HG03066 (cell line): ENCODE measurements around the gene GRK6.

Experiments used
- ATAC-seq: cut with Tn5 transposase; IDR thresholded peaks from one replicate; pipeline ENCODE4 v1.9.1; 2021; ENCODE audit warnings: low read depth; ENCODE audit not compliant: unreplicated experiment

GRK6 gene

DNA sequence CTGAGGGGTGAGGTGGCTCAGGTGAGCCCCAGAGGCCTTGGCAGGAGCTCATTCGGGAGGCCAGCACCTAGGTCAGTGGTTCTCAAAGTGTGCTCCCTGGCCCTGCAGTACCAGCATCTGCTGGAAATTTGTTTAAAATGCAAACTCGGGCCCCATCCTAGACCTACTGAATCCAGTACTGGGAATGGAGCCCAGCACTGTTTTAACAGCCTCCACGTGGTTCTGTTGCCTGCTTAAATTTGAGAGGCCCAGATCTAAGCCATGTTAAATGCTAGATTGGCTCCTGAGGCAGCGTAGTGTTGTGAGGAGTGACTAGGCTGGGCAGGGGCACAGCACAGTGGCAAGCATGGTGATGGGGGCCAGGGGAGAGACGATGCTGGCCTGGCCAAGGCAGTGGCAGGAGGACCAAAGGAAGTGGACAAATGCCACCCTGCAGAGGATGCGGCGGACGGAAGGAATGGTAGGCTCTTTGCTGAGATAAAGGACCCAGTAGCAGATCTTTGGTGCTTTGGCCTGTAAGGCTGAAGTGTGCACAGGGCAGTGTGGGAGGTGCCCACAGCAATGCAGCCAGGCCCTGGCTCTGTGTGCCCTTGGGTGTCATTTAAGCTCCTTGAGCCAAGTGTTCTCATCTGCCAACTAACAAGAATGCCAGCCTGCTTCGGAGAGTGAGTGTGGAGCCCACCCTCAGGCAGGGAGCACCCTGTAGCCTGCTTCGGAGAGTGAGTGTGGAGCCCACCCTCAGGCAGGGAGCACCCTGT is 24.4 kb downstream of the GRK6 start:
- no peak for ATAC-seq

DNA sequence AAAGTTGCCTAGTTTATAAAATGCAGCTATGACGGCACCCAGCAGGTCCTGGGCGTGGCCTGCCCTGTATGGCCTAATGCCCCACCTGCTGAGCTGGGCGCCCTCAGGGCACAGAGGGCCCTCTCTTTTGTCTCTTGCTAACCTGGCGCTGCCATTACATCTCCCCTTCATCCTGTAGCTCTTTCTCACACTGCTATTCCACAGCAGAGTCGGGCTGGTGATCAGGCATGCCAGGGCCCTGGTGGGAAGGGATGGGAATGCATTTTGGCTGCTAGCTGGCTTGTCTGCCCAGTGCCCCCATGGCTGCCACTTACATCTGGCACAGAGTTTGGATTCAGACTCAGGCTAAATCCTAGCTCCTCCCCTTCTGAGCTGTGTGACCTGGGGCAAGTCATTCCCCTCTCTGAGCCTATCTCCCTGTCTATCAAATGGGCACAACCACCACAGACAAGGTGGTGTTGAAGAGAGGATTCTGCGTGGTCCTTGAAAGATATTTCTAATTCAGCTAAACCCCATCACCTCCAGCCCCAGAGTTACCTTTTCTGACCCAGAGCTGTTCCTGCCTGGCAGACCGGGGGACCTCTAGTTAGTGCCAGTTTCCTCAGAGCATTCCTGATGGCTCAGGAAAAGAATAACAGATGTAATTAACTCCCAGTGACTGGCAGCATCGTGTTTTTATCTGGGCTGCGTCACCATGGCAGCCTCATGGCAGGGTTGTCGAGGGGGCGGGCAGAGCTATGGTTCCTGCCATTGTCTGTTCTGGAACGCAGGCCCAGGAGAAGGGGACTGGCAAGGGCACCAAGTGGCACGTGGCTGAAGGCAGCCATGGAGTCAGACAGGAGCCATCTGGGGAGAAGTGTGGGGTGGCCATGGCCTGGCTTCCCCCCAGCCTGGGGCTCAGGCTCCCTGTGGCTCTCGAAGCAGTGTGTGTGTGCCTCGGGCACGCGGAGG is 26.5 kb downstream of the GRK6 start:
- ATAC-seq = no peak

DNA sequence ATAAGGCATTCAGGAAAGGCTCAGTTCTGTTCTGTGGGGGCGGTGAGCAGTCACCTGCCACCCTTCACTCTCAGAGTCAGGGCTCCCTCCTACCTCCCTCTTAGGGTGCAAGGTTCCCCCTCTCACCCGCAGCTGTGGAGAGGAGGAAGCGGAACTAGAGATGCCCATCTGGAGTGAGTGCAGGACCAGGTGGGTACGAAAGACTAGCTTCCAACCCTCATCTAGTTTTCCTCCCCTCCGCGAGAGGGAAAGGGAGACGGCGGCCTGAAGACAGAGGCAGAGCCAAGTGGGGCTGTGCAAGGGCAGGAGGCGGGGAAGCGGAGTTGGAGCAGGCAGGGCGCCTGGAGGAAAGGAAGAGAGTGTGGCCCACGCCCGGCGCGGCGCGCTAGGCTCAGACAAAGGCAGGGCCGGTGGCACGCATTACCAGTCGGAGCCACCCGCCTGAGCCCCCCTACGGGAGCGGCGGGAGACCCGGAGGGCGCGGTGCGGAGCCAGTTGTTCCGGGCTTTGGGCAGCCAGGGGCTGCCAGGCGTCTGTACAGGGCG is 27.4 kb downstream of the GRK6 start:
- no peak for ATAC-seq

DNA sequence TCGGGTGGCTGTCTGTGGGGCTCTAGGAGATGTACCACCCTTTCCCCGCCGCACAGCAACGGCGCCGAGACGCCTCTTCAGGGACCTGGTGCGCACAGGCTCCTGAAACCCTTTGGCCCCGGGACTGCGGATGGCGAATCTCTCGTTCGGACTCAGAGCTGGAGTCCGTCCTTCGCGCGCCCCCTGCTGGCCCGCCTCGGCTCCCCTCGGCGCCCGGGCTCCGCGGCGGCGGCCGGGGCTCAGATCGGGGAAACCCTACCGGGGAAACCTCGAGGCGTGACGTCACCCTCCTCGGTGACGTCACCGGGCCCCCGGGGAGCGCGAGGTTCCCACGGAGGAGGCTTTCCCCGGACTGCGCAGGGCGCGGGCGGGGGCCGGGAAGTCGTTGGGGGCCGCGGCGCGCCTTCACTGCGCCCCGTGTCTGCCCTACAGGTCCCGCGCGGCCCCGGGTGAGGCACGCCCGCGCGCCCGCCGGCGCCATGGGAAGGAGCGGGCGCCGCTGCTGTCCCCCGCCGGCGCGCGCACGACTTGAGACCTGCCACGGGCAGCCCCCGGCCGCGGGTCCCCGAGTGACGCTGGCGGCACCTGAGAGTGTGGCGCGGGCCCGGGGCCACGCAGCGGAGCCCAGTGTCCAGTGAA is 28.0 kb downstream of the GRK6 start:
- peak; percentile 45 for ATAC-seq

DNA sequence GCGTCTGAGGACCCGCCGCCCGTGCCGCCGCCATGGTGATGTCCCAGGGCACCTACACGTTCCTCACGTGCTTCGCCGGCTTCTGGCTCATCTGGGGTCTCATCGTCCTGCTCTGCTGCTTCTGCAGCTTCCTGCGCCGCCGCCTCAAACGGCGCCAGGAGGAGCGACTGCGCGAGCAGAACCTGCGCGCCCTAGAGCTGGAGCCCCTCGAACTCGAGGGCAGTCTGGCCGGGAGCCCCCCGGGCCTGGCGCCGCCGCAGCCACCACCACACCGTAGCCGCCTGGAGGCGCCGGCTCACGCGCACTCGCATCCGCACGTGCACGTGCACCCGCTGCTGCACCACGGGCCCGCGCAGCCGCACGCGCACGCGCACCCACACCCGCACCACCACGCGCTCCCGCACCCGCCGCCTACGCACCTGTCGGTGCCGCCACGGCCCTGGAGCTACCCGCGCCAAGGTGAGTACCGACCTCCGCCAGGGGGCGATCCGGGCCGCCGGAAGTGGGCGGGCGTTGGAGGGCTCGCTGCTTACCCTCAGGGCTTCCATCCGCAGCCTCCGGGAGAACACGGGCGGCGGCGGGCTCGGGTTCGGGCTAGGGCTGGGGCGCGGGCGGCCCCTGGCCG is 28.7 kb downstream of the GRK6 start:
- ATAC-seq = peak; percentile 46

DNA sequence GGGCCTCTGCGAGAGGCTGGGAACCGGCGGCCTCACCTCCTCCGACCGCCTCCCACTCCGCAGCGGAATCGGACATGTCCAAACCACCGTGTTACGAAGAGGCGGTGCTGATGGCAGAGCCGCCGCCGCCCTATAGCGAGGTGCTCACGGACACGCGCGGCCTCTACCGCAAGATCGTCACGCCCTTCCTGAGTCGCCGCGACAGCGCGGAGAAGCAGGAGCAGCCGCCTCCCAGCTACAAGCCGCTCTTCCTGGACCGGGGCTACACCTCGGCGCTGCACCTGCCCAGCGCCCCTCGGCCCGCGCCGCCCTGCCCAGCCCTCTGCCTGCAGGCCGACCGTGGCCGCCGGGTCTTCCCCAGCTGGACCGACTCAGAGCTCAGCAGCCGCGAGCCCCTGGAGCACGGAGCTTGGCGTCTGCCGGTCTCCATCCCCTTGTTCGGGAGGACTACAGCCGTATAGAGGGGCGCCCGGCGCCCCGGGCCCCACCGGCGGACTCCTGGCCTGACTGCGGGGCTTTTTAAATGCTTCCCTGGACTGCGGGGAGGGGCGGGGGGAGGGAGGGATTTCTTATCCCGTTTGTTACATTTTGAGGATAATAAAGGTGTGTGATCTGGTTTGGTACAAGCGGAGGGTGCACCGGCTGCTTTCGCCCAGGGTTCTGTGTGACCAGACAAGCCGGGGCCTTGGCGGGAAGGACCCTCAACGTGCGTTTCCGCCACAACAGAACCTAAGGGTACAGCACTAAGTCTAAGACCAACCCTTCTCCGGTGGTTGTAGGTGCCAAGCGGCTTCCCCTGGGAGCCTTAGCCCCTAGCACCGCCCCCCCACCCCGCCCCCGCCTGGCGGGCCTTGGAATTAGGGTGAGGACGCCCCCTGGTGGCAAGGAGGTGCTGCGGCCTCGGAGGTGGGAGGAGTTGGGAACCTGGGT is 29.4 kb downstream of the GRK6 start:
- ATAC-seq = peak; percentile 18

DNA sequence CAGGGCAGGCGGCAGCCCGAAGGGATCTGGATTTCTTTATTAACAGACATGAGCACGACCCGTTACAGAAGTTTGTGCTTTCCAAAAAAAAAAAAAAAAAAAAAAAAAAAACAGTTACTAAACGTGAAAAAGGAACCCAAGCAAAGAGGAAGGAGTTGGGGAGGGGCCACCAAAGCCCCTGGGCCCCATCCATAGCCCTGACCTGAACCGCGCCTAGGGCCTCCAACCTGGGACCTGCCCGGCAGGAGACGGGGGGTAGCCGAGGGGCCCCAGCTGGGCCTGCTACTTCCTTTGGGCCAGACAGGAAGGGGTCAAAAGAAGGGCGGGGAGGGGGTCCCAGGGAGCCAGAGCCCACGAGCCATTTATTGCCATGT is 30.1 kb downstream of the GRK6 start:
- ATAC-seq = no peak

DNA sequence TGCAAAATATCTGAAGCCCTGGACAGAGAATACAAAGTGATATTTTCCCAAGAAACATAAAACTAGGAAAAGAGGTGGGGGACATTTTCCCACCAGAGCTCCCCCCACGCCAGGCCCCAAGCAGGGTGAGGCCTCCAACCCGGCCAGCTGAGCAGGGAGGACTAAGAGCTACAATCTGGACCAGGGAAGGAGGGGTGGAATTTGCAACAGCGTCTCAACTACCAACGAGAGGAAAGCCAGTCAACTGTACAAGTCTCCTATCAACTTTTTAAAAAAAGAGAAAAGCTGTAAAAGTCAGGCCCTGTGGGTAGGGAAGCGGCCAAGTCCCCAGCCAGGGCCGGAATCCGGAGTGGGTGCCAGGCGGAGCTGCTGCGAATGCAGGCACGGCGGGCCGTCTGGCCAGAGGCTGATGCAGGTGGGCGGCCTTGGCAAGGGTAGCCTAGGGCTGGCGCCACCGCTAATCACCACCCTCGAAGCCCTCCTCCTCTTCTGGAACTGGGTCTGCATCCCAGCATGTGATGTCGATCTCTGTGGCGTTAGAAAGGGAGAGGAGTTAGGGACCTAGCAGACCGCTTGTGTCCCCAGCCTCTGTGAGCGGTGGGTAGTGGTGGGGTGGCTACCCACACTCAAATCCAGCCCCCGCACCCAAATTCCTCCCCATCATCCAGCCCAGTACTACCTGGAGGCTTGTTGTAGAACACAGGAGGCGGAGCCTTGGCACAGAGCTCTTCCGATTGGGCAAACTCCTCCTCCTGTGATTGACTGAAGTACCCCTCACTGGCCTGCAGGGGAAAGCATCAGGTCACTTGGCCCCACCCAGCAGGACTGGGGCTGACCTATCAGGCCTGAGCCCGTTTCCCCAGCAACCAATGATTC is 30.7 kb downstream of the GRK6 start:
- ATAC-seq = peak; percentile 45

DNA sequence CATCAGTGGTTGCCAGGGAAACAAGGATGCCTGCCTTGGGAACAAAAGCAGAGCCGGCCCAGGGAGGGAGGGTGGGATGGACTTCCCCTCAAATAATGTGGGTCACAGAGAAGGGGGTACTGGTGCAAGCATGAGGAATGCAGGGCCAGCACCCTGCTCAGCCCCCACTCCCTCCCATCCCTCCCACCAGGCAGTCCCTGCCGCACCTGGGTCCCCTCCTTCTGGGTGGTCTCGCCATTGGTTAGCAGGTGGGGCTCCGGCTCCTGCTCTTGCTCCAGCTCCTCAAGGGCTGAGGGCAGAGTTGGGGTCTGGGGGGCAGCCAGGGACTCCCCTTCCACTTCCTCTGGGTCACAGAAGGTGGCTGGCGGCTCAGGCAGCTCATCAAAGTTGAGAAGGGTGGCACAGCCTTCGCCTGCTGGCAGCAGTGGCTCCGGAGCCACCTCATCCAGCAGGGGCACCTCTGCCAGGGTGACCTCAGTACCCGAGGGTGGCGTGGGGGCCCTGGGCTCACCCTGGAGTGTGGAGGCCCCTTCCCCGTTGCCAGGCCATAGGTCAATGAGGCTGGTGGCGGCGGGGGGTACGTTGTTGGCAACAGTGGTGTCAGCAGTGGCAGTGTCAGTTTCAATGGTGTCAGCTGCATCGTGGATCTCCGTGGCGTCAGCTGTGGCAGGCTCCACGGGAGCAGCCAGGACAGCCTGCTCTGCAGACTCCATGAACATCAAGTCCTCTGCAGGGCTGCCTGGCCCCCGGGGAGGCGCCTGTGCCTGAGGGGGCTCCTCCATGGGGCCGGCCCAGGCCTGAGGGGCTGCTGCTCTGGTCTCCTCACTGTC is 31.6 kb downstream of the GRK6 start:
- ATAC-seq = no peak

DNA sequence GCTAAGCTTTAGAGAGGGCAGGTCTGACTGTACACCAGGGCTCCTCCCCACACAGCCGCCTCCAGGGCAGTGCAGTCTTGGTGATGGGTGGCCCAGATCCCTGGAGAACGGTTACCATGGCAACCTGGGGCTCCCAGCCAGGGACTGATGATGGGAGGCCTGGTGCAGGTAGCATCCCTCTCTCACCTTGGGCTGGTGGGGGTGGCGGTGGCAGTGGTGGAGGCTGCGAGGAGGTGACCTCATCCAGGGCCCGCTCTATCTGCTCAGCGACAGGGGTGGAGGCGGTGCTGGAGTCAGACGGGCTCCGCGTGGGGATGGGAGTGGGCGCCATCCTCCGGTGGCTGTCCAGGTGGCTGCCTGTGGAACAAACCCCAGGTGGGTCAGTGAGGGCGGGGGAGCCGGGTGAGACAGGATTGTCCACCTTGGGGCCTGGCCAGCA is 32.5 kb downstream of the GRK6 start:
- no peak for ATAC-seq

DNA sequence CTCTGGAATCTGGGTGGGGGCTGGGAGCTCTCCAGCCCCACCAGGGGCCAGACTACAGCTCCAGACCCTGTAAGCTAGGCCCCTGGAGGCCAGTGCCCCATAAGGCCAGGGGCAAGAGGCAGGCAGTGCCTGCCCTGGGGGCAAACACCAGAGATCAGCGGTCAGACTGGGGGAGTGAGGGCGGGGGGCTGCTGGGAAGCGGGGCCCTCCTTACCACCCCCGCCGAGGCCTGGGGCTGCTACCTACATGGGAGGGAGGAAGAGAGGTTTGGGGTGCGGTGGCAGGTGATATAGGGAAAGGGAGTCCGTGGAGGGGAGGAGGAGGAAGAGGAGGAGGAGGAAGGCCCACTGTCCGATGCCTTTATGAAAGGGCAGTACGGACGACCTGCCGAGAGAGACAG is 32.9 kb downstream of the GRK6 start:
- ATAC-seq = no peak

DNA sequence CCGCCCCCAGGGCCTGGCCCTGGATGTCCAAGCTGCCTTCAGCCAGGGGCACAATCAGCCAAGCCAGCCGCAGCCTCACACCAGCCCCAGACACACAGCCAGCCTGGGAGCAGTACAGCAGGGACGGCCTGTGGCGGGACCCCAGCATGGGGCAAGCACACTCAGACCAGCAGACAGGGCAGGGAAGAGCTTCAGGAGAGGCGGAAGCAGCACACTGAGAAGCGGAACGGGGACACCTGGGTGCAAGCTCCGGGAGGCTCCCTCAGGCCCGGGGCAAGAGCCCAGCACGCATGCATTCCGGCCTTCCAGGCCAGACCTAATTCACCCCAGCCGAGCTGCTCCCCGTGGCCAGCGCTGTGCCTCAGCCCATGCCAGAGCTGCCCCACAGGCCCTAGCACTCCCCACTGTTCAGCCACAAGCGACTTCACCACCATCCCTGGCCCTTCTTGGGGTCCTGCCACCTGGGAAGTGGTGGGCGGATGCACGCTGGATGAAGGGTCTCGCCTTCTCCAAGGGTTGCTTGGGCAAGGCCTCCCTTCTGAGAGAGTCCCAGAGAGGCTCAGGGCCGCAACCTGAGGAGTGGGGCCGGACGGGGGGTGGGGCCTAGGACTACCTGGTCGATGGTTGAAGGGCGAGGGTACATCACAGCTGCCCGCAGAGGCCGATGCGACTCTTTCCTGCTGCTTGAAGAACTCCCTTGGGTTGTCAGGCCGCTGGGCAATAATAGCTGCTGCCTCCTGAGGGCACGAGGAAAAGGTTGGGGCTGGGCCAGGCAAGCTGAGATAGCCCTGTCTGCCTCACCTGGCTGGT is 33.5 kb downstream of the GRK6 start:
- no peak for ATAC-seq

DNA sequence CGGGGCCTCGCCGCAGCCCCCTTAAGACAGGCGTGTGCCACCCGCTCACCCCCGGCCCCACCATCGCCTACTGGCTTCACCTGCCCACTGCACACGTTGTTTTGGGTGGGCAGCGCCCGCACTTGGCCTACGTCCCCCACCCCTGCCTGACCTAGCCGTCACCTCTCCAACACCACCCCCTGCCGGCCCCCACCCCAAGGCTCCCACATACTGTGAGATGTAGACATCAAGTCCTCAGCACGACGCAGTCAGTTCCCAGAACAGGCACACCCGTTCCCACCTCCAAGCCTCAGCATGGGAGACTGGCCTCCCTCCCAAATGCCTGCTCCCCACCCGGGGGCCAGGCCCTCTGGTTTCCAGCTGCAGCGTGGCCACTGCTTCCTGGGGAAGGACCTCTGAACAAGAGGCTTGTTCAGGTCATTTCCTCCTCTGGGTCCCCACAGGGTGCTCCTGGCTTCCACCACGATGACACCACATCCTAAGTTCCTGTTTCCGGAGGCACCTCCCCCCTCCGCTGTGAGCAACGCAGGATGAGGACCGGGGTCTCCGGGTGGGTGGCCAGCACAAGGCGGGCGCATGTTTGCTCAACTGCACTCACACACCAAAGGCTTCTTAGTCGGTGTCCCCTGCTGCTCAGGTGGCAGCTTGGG is 35.7 kb downstream of the GRK6 start:
- no peak for ATAC-seq

DNA sequence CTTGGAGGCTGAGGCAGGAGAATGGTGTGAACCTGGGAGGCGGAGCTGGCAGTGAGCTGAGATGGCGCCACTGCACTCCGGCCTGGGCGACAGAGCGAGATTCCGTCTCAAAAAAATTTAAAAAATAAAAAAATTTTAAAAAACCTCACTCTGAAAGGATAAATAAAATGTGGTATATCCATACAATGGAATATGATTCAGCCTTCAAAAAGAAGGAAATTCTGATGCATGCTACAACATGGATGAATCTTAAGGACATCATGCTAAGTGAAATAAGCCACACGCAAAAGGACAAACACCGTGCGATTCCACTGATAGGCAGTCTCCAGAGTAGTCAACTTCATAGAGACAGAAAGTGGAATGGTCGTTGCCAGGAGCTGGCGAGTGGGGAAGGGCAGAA is 38.6 kb downstream of the GRK6 start:
- no peak for ATAC-seq

DNA sequence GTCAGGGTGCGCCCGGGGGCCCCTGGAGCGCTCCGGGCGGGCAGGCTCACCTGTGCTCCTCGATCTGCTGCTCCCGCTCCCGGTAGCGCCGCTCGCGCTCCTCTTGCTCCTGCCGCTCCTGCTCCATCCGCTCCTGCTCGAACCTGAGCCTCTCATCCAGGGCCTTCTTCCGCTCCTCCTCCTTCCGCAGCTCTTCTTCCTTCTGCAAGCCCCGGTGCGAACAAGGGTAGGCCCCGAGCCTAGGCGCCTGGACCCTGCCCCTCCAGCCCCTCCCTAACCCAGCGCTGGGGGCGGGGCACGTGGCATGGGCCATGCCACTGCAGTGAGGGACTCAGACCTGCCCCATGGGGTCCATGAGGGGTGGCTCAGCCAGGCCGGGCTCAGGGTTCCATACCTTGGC is 40.4 kb downstream of the GRK6 start:
- no peak for ATAC-seq

DNA sequence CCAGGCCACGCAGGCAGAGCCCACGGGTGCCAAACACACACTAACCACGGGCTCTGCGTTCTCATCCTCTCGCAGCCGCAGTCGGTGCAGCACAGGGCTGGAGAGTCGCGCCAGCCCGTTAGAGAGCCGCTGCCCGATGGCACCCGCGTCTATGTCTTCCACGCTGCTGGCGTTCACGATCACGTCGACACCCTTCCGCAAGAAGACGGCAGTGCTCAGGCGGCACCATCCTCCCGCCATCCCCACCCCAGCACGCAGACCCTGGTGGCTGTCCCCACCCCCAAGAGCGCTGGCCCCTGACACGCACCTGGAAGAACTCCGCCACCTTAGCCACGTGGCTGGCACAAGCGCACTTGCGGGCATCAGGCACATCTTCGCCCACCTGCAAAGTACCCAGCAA is 41.0 kb downstream of the GRK6 start:
- no peak for ATAC-seq
